GM12872 (cell line): ENCODE results near the gene NGEF.

Source experiments
- CTCF ChIP-seq: IDR thresholded peaks from 3 replicates; pipeline ENCODE4 v1.5.1; 2011; ENCODE audit warnings: low read depth, mild to moderate bottlenecking, low read length, moderate library complexity; ENCODE audit not compliant: insufficient read depth

The NGEF gene

GRCh38 chr2:232951891-232952290 lies 61.2 kb downstream of the NGEF start:
- no peak for TF ChIP-seq CTCF

GRCh38 chr2:232951181-232951580 lies 61.9 kb downstream of the NGEF start:
- TF ChIP-seq CTCF: no peak

DNA sequence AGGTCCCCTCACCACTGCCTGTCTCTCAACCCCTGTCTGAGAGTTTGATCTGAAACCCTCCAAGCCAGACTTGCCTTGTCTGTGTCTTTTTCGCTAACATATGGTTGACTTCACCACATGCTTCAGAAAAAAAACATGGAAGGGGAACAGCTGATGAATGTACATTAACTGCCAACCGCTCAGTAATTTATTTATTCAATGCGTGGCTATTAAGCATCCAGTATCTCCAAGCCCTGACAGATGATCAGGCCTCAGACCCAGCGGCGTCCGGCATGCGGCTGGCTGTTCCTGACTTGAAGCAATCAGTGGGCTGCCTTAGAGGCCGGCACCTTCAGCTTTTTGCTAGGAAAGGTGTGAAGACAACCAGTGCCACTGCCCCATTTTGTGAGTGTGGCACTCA lies 62.3 kb downstream of the NGEF start:
- no peak for TF ChIP-seq CTCF

DNA sequence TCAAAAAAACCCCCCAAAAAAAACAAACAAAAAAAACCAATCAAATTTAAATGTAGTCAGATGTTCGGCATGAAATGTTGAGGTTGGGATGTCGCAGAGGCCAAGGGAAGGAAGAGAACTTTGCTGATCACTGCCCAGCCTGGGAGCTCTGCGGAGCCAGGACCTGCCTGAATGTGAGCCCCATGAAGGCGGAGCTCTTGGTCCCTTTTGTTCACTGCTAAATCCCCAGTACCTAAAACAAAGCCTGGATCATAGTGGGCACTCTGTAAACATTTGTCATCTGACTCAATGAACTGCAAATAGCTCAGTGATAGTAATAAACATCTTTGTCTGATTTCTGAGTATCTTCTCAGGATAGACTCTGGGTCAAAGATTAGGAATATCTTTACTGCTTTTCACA lies 64.0 kb downstream of the NGEF start:
- TF ChIP-seq CTCF: no peak

DNA sequence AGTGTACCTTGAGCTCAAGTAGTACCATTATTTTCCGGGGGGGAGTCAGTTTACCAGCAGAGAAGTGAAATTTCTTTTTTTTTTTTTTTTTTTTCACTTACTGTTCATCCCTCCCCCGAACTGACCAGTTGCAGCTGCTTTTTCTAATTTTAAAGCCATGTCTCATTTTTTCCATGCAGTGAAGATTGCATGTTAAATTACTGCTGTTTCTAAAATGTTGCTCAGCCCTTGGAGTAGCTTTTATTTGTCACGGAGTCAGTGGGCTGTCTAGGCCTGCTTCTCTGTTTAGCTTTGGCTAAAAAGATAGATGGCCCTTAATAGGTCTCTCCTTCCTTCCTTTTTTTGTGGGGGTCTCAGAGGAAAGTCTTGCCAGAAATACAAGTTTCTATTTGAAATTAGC lies 70.2 kb downstream of the NGEF start:
- no peak for TF ChIP-seq CTCF

DNA sequence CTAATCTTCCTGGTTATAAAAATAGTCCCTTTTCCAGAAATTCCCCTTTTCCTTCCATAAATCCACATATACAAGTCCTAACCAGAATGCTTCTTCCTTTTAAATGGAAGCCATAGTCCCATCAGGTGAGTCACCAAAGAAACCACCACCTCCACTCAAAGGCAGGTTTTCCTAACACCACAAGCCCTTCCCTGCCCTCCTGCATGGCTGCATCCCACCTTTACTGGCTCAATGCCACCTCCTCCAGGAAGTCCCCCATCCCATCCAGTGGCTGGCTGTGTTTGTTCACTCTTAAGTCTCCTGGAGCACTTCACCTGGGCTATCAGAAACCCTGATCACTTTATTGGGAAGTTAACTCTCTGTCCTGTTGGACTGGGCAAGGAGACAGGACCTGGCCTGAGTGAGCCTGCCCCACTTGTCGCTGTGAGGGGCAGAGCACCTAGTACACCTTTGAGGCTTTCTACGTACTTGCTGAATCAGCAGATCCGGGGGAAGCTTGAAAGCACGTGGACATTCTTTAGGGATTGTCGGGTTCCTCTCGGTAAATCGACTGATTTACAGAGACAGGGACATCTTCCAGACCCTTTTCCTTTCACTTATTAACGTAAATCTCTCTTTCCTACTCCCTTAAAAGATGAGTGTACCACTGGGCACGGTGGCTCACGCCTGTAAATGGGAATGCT lies 71.0 kb downstream of the NGEF start:
- no peak for TF ChIP-seq CTCF

DNA sequence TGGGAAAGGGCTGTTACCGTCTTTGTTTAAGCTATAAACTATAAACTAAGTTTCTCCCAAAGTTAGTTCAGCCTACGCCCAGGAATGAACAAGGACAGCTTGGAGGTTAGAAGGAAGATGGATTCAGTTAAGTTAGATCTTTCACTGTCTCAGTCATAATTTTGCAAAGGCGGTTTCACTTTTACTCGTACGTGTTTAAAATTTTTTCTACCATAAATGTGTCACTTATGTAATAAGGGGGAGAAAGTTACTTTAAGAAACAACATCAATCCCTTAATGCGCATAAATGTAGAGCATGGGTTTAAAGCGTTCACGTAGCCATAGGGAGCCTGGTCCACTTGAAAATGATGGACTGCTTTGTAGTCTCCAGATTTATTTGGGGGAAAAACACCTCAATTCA lies 71.7 kb downstream of the NGEF start:
- TF ChIP-seq CTCF: no peak
